ENCODE data around the gene NFIX. TPM values are rescaled to one million over a fixed set of nuclear protein-coding genes. Genes with fewer than 3 reads are reported as not detected.

NFIX gene
- 27.9 TPM for total RNA-seq

DNA sequence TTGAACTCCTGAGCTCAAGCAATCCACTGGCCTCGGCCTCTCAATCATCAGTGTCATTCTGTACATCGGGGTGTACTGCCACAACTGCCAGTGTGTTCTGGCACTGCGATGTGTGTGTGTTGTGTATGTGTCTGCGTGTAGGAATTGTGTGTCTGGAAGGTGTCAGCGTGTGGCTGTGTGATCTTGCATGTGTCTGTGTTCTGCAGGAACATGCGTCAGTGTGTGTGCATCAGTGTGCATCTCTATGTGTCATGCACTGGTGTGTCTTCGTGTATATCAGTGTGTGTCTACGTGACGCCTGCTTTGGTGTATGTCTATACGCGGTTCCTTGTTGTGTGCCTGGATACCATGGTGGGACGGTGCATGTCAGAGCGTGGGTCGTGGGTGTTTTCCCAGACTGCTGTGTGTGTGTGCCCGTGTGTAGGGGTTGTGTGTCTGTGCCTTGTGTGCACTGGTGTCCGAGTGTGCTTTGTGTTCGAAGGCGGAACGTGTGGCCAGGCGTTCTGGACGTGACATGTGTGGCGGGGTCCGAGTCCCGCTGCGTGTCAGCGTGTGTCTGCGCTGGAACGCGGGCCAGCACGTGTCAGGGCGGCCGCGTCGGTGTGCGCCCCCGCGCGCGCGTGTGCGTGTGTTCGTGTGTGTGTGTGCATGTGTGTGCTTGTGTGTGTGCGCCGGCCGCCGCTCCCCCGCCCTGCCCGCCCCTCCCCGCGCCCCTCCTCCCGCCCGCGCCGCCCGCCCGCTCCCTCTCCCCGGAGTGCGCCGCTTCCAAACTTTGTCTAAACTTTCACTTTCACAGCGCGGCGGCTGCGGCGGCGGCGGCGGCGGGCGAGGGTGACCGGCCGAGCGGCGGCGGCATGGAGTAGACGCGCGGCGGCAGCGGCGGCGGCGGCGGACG, at the start of gene NFIX:
Gene NFIX, plus strand, starts transcription at position 775 of the 895 bp plus-strand sequence. CDS start 363 bp downstream, outside the sequence.

GRCh38 chr19:12945479-12946091, 49.7 kb upstream of the NFIX start, which contains the start of gene RAD23A:
Gene RAD23A (plus strand): TSS chr19:12945862. CDS start chr19:12945949, 87 bp downstream.

GRCh38 chr19:12956446-12957388, 38.6 kb upstream of the NFIX start, which contains the start of gene GADD45GIP1:
Gene GADD45GIP1 (minus strand): TSS chr19:12957223. CDS start chr19:12957212, 11 bp downstream.

GRCh38 chr19:12969292-12969988, 25.8 kb upstream of the NFIX start, which contains the start of gene DAND5:
Gene DAND5 (plus strand): TSS chr19:12969576. CDS start chr19:12969661, 85 bp downstream.

DNA sequence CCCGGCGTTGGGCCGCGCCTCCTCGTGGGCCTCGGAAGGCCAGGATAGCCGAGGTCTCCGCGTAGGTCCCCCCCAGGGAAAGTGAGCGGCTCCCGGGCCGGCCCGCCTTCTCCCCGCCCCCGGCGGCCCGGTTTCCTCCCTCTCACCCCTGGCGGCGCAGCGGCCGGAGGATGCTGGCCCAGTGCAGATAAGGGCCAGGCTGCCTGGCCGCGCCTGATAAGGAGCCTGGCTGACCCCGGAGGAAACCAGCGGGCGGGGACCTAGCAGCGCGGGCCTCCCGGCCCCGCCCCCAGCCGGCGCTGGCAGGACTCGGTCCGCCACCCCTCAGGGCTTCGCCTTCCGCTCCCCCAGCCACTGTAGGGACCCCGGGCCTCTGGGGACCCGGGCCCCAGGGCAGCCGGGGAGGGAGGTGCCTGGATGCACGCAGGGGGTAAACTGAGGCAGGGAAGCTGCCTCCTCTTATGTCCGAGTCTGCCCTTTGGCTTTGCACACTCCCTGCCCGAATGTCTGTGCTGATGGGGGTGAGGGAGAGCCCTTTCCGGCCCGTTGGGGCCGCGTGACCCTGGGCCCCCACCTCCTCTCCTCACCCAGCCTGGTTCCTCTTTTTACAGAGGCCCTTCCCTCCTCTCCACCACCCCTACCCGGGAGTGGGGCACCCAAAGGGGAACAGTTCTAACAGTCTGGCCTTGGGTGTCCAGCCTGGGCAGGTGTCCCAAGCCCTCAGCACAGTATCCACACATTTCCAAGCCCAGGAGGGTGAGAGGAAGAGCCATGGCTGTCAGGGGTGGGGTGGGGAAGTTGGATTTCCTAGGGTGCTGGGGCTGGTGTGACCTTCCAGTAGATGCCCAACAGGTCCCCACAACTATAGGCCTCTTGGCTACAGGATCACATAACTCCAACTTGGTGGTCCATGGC, 107.6 kb downstream of the NFIX start, which contains the start of gene LYL1:
Gene LYL1, minus strand, starts transcription at position 193 of the 915 bp plus-strand sequence. CDS start 1,687 bp downstream, outside the sequence.

GRCh38 chr19:13116282-13117175, 121.3 kb downstream of the NFIX start, which contains the start of gene TRMT1:
Gene TRMT1 (minus strand): TSS chr19:13116740. CDS start chr19:13116399, 341 bp downstream.

DNA sequence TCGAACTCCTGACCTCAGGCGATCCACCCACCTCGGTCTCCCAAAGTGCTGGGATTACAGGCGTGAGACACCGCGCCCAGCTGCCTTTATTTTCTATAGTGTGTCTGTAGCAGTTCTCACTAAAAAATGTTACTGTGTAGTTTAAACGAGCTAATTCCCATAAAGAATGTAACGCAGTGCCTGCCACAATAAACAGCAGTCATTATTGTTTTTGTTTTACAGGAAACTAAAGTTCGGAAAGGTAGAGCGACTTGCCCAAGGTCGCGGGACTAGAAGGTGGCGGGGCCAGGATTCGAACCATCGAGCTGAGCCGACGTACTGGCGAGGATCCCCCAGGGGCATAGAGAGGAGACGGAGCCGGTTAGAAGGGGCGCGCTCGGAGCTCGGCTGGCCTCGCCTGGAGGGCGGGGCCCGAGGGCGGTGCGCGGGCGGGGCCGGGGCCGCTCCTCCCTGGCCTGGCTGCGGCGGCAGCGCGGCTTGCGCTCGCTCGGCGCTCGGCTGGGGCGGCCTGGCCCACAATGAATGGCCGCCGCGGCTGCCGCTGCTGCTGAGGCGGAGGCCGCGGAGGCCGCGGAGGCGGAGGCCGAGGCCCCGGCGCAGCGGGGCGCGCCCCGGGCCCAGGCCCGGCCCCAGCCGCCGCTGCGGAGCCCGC, 122.6 kb downstream of the NFIX start, which contains the start of gene NACC1:
Gene NACC1, plus strand, starts transcription at position 493 of the 652 bp plus-strand sequence. CDS start 16,944 bp downstream, outside the sequence.

Other genes starting within 250 kb of the NFIX start
- gene BEST2, start 243.7 kb upstream of the NFIX start, total RNA-seq, result not detected
- 22.6 TPM for gene HOOK2, start 219.9 kb upstream of the NFIX start, total RNA-seq
- gene JUNB, start 204.0 kb upstream of the NFIX start, total RNA-seq, result 21.7 TPM
- 290 TPM for gene PRDX2, start 193.7 kb upstream of the NFIX start, total RNA-seq
- not detected for gene THSD8, start 193.4 kb upstream of the NFIX start, total RNA-seq
- 11.3 TPM for gene RNASEH2A, start 188.9 kb upstream of the NFIX start, total RNA-seq
- gene RTBDN, start 160.9 kb upstream of the NFIX start, total RNA-seq, result 1.8 TPM
- gene MAST1, start 157.0 kb upstream of the NFIX start, total RNA-seq, result 71.0 TPM
- 7.8 TPM for gene DNASE2, start 114.0 kb upstream of the NFIX start, total RNA-seq
- gene KLF1, start 108.3 kb upstream of the NFIX start, total RNA-seq, result 0.69 TPM
- gene GCDH, start 104.3 kb upstream of the NFIX start, total RNA-seq, result 21.9 TPM
- not detected for gene SYCE2, start 76.2 kb upstream of the NFIX start, total RNA-seq
- gene FARSA, start 61.8 kb upstream of the NFIX start, total RNA-seq, result 64.8 TPM
- gene CALR, start 56.9 kb upstream of the NFIX start, total RNA-seq, result 382 TPM
- 33.2 TPM for gene RAD23A, start 49.6 kb upstream of the NFIX start, total RNA-seq
- 19.6 TPM for gene GADD45GIP1, start 38.3 kb upstream of the NFIX start, total RNA-seq
- gene DAND5, start 25.9 kb upstream of the NFIX start, total RNA-seq, result not detected
- 3.9 TPM for gene LYL1, start 107.4 kb downstream of the NFIX start, total RNA-seq
- gene TRMT1, start 121.3 kb downstream of the NFIX start, total RNA-seq, result 17.3 TPM
- 22.1 TPM for gene NACC1, start 122.8 kb downstream of the NFIX start, total RNA-seq
- gene STX10, start 154.9 kb downstream of the NFIX start, total RNA-seq, result 23.8 TPM
- gene IER2, start 154.9 kb downstream of the NFIX start, total RNA-seq, result 13.4 TPM

All from diencephalon (tissue), 1 donor.